GM21526 (cell line): ENCODE data around the gene MARCKSL1.
"Not testable (repeated sequence)": the region's sequence is repeated elsewhere in the genome, so short reads cannot be mapped to it uniquely, and the experiment has no call there.

Experiments
- ATAC-seq: cut with Tn5 transposase; IDR thresholded peaks from one replicate; pipeline ENCODE4 v1.9.1; 2021; ENCODE audit warnings: moderate library complexity; ENCODE audit not compliant: unreplicated experiment, low FRiP score

Gene MARCKSL1

GRCh38 chr1:32334274-32334861 is 1.7 kb downstream of the MARCKSL1 start:
- ATAC-seq, result no peak

- no peak for ATAC-seq
Measured at GRCh38 chr1:32333251-32333963, 2.6 kb downstream of the MARCKSL1 start.

GRCh38 chr1:32332290-32333079 is 3.5 kb downstream of the MARCKSL1 start:
- no peak for ATAC-seq

GRCh38 chr1:32331549-32331948 is 4.5 kb downstream of the MARCKSL1 start:
- no peak for ATAC-seq

- ATAC-seq, result no peak
Measured at GRCh38 chr1:32330558-32331151, 5.4 kb downstream of the MARCKSL1 start.

- no peak for ATAC-seq
Measured at GRCh38 chr1:32329931-32330466, 6.0 kb downstream of the MARCKSL1 start.

GRCh38 chr1:32327204-32327603 is 8.8 kb downstream of the MARCKSL1 start:
- no peak for ATAC-seq

GRCh38 chr1:32321712-32322291 is 14.2 kb downstream of the MARCKSL1 start:
- no peak for ATAC-seq

- no peak for ATAC-seq
Measured at GRCh38 chr1:32318127-32318869, 17.7 kb downstream of the MARCKSL1 start.

GRCh38 chr1:32316903-32317277 is 19.1 kb downstream of the MARCKSL1 start:
- no peak for ATAC-seq

- ATAC-seq, result no peak
Measured at GRCh38 chr1:32311709-32312393, 24.2 kb downstream of the MARCKSL1 start.

- no peak for ATAC-seq
Measured at GRCh38 chr1:32309960-32310359, 26.1 kb downstream of the MARCKSL1 start.

- no peak for ATAC-seq
Measured at GRCh38 chr1:32307324-32307723, 28.7 kb downstream of the MARCKSL1 start.

- ATAC-seq, result no peak
Measured at GRCh38 chr1:32305310-32305709, 30.7 kb downstream of the MARCKSL1 start.

GRCh38 chr1:32303997-32304622 is 31.9 kb downstream of the MARCKSL1 start:
- ATAC-seq, result no peak

- ATAC-seq, result no peak
Measured at GRCh38 chr1:32303358-32303757, 32.7 kb downstream of the MARCKSL1 start.

- ATAC-seq, result no peak
Measured at GRCh38 chr1:32299327-32299726, 36.7 kb downstream of the MARCKSL1 start.

GRCh38 chr1:32298211-32298610 is 37.8 kb downstream of the MARCKSL1 start:
- not testable (repeated sequence) for ATAC-seq
